Endodermal cell (in vitro differentiated cells): Measurements from ENCODE around the gene BORCS6. TPM values are rescaled to one million over a fixed set of nuclear protein-coding genes. Genes with fewer than 3 reads are reported as not detected.
"Not testable (repeated sequence)": the region's sequence is repeated elsewhere in the genome, so short reads cannot be mapped to it uniquely, and the experiment has no call there.

Source experiments
- DNase-seq: peaks from one replicate; pipeline ENCODE4 v3.0.0-alpha.2; 2017
- H3K27ac ChIP-seq: 2 replicates; pipeline ENCODE4 v1.5.1; 2013; ENCODE audit warnings: mild to moderate bottlenecking, low read depth, low read length, moderate library complexity
- H3K27me3 ChIP-seq: 2 replicates; pipeline ENCODE4 v1.6.1; 2013; ENCODE audit warnings: mild to moderate bottlenecking, low read length, moderate library complexity; ENCODE audit not compliant: insufficient read depth, control insufficient read depth, poor library complexity, severe bottlenecking
- H3K36me3 ChIP-seq: 2 replicates; pipeline ENCODE4 v1.7.0; 2013; ENCODE audit warnings: mild to moderate bottlenecking, low read length, moderate library complexity; ENCODE audit not compliant: control insufficient read depth, insufficient read depth
- H3K4me1 ChIP-seq: one replicate; pipeline ENCODE4 v1.7.0; 2013; ENCODE audit warnings: low read length; ENCODE audit not compliant: control insufficient read depth, insufficient read depth
- H3K4me3 ChIP-seq: 2 replicates; pipeline ENCODE4 v1.5.1; 2013; ENCODE audit warnings: mild to moderate bottlenecking, low read length, moderate library complexity
- H3K9ac ChIP-seq: 2 replicates; pipeline ENCODE4 v1.6.1; 2013; ENCODE audit warnings: mild to moderate bottlenecking, low read length, moderate library complexity; ENCODE audit not compliant: poor library complexity, severe bottlenecking; ENCODE audit errors: extremely low read depth
- H3K9me3 ChIP-seq: 2 replicates; pipeline ENCODE4 v1.6.1; 2013; ENCODE audit warnings: mild to moderate bottlenecking, low read length, moderate library complexity; ENCODE audit not compliant: control insufficient read depth
- H3K27ac Mint-ChIP-seq: 2 replicates; pipeline ENCODE4 v1.8.0; 2020; ENCODE audit warnings: mixed read lengths
- H3K27me3 Mint-ChIP-seq: 2 replicates; pipeline ENCODE4 v1.8.0; 2021; ENCODE audit warnings: mild to moderate bottlenecking, mixed read lengths; ENCODE audit not compliant: insufficient read depth
- H3K36me3 Mint-ChIP-seq: 2 replicates; pipeline ENCODE4 v1.8.0; 2020; ENCODE audit warnings: low read depth, mixed read lengths
- H3K4me1 Mint-ChIP-seq: 2 replicates; pipeline ENCODE4 v1.8.0; 2020; ENCODE audit warnings: mixed read lengths
- H3K4me3 Mint-ChIP-seq: 2 replicates; pipeline ENCODE4 v1.8.0; 2020; ENCODE audit warnings: mild to moderate bottlenecking, moderate library complexity, mixed read lengths
- H3K9me3 Mint-ChIP-seq: 2 replicates; pipeline ENCODE4 v1.8.0; 2020; ENCODE audit warnings: mild to moderate bottlenecking, mixed read lengths
- WGBS, 2 experiments: methylation state at CpG; one replicate each; pipeline versions ENCODE4 v1.1.5 to v1.1.7; 2013; ENCODE audit warnings: missing lambda C conversion rate in 2 of 2, mixed read lengths in 1 of 2; ENCODE audit not compliant: insufficient coverage in 1 of 2, insufficient read length in 1 of 2; 5-methylcytosine and 5-hydroxymethylcytosine counted together
- total RNA-seq, 2 donors: library from RNA; stranded (reverse); fragmentation: NEBNext Ultra II Directional in 1 of 2; extraction: Animal tissue kit (Norgen Biotek cat#: 25700) in 1 of 2; gene quantifications; 2 replicates in 1 of 2; 3 replicates in 1 of 2; pipeline ENCODE4 v1.2.1, GENCODE V29; 2021
- TF ChIP-seq, protein P1 (sequence below): fragments of 200-600 bp; sonication (generic); conservative IDR thresholded peaks from 2 replicates; pipeline ENCODE4 v1.5.0; 2021; ENCODE audit warnings: antibody characterized with exemption, mild to moderate bottlenecking

The BORCS6 gene
- total RNA-seq, 2 donors from 2014 or later: 4.1 to 5.5 TPM

DNA sequence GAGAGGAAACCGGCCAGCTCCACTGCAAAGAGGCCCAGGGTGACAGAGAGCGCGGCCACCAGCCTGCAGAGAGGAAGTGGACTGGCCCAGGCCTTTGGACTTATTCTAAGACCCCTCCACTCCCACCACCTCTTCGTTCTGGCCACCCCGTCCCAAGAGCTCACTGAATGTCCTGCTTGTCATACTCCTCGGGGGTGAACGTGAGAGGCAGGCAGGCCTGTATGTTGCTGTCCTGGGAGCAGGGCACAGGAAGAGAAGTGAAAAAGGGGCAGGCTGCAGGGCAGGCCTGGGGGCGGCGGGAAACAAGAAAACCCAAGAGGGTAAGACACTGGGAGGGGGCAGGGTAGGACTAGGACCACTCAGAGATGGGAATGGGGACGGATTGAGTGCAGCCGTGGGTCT is 14.2 kb downstream of the BORCS6 start:
- peaks cover 14% of the 10 kb centered on the region for H3K4me1 ChIP-seq
- H3K9me3 Mint-ChIP-seq: no peaks in the 10 kb centered on the region
- peaks cover 26% of the 10 kb centered on the region for H3K4me1 Mint-ChIP-seq
- H3K36me3 ChIP-seq: no peaks in the 10 kb centered on the region
- peak overlapping the region; percentile 90 for H3K27ac ChIP-seq
- WGBS, 2 experiments: 16 to 28% methylated on average over 7 to 11 of the region's 11 CpGs
- TF ChIP-seq, protein P1, sequence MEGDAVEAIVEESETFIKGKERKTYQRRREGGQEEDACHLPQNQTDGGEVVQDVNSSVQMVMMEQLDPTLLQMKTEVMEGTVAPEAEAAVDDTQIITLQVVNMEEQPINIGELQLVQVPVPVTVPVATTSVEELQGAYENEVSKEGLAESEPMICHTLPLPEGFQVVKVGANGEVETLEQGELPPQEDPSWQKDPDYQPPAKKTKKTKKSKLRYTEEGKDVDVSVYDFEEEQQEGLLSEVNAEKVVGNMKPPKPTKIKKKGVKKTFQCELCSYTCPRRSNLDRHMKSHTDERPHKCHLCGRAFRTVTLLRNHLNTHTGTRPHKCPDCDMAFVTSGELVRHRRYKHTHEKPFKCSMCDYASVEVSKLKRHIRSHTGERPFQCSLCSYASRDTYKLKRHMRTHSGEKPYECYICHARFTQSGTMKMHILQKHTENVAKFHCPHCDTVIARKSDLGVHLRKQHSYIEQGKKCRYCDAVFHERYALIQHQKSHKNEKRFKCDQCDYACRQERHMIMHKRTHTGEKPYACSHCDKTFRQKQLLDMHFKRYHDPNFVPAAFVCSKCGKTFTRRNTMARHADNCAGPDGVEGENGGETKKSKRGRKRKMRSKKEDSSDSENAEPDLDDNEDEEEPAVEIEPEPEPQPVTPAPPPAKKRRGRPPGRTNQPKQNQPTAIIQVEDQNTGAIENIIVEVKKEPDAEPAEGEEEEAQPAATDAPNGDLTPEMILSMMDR: no peak
- peak overlapping the region; percentile 87 for H3K4me3 Mint-ChIP-seq
- peak overlapping the region; percentile 68 for H3K9ac ChIP-seq
- no peaks in the 10 kb centered on the region for H3K36me3 Mint-ChIP-seq
- H3K4me3 ChIP-seq: peak overlapping the region; percentile 95
- no peaks in the 10 kb centered on the region for H3K27me3 ChIP-seq
- H3K9me3 ChIP-seq: no peaks in the 10 kb centered on the region
- peak overlapping the region; percentile 89 for H3K27ac Mint-ChIP-seq
- DNase-seq: no peak
- H3K27me3 Mint-ChIP-seq: no peaks in the 10 kb centered on the region

DNA sequence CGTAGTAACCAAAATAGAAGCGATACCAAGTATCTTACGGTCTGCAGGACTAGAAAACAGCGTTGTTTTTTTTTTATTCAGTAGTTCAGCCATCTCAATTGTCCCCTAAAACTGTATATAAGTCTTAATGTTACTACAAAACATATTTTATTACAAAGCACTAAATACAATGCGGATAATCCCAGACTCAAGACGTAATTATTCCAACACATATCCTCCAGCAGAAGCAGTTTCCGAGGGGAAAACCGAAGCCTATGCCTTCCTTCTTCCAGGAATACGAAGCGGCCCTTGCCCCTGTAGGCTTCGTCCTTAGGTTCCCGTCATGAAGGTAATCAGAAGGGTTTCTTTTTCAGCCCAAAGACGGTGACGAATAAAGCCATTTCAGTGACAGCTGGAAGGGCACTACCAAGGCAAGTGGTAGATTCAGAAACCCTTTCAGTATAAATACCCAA is 16.1 kb downstream of the BORCS6 start:
- Mint-ChIP-seq H3K36me3 (no peaks in the 10 kb centered on the region), H3K27ac (peak overlapping the region; percentile 100), H3K27me3 (no peaks in the 10 kb centered on the region), H3K9me3 (no peaks in the 10 kb centered on the region), H3K4me3 (peak overlapping the region; percentile 87), H3K4me1 (peaks cover 26% of the 10 kb centered on the region)
- TF ChIP-seq, protein P1: no peak
- H3K27ac ChIP-seq: peak overlapping the region; percentile 92
- WGBS, 2 experiments: 2 to 6% methylated on average over 3 to 14 of the region's 14 CpGs
- H3K27me3 ChIP-seq: no peaks in the 10 kb centered on the region
- H3K9me3 ChIP-seq: no peaks in the 10 kb centered on the region
- DNase-seq: peak; percentile 81
- H3K36me3 ChIP-seq: no peaks in the 10 kb centered on the region
- H3K9ac ChIP-seq: peak overlapping the region; percentile 82
- H3K4me3 ChIP-seq: peak overlapping the region; percentile 81
- peaks cover 14% of the 10 kb centered on the region for H3K4me1 ChIP-seq

DNA sequence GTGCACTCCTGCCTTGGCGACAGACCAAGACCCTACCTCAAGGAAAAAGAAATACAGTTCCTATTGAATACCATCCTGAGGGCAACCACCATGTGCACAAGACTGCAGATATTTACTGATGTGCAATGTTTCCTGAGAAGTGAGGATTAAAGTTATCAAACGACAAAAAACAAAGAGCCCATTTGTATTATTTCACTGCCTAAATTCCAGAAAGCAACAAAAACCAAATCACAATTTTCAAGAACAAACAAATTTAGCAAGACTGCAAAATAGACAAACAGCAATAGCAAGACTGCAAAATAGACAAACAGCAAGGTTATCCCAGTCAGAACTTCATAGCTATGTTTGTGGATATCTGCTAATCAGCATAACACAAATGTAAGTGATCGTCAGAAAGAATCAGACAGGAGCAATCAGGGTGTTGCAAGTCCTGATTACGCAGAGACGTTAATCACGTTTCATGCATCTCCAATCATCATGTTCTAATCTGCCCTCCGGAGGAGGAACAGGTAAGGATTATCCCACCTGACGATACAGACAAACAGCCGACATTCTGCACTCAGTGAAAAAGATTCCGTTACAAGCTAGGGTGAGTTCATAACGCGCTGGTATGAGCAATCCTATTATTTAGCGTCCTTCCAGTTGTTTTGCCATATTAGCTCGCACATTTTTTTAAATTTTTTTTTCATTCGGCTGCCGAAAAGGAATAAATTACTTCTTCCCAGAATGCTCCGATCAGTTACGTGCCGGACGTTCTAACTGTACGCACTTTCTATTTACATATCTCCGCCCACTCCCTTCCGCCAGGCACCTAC is 16.7 kb downstream of the BORCS6 start:
- H3K27ac Mint-ChIP-seq: peak overlapping the region; percentile 100
- H3K36me3 ChIP-seq: no peaks in the 10 kb centered on the region
- H3K27me3 ChIP-seq: no peaks in the 10 kb centered on the region
- H3K27ac ChIP-seq: peak overlapping the region; percentile 92
- H3K9ac ChIP-seq: peak overlapping the region; percentile 82
- peak; percentile 94 for DNase-seq
- H3K4me1 ChIP-seq: peaks cover 14% of the 10 kb centered on the region
- no peaks in the 10 kb centered on the region for H3K9me3 ChIP-seq
- H3K4me1 Mint-ChIP-seq: peaks cover 26% of the 10 kb centered on the region
- H3K4me3 ChIP-seq: peak overlapping the region; percentile 81
- TF ChIP-seq, protein P1: no peak
- H3K36me3 Mint-ChIP-seq: no peaks in the 10 kb centered on the region
- H3K9me3 Mint-ChIP-seq: no peaks in the 10 kb centered on the region
- 1 to 2% methylated on average over 21 to 23 of the region's 23 CpGs for WGBS, 2 experiments
- no peaks in the 10 kb centered on the region for H3K27me3 Mint-ChIP-seq
- peak overlapping the region; percentile 87 for H3K4me3 Mint-ChIP-seq

GRCh38 chr17:8170186-8170585 is 19.8 kb downstream of the BORCS6 start:
- peaks cover 16% of the 10 kb centered on the region for H3K4me1 Mint-ChIP-seq
- DNase-seq, H3K27ac Mint-ChIP-seq, H3K27me3 Mint-ChIP-seq, H3K9ac ChIP-seq, H3K4me3 ChIP-seq, H3K36me3 ChIP-seq, H3K27ac ChIP-seq, H3K9me3 Mint-ChIP-seq, H3K27me3 ChIP-seq, H3K4me1 ChIP-seq, H3K9me3 ChIP-seq, H3K36me3 Mint-ChIP-seq, H3K4me3 Mint-ChIP-seq: not testable (repeated sequence)
- WGBS, 2 experiments: 89 to 92% methylated on average over 12 to 13 of the region's 19 CpGs
